ENCODE results near the gene LSM6.

Gene LSM6

DNA sequence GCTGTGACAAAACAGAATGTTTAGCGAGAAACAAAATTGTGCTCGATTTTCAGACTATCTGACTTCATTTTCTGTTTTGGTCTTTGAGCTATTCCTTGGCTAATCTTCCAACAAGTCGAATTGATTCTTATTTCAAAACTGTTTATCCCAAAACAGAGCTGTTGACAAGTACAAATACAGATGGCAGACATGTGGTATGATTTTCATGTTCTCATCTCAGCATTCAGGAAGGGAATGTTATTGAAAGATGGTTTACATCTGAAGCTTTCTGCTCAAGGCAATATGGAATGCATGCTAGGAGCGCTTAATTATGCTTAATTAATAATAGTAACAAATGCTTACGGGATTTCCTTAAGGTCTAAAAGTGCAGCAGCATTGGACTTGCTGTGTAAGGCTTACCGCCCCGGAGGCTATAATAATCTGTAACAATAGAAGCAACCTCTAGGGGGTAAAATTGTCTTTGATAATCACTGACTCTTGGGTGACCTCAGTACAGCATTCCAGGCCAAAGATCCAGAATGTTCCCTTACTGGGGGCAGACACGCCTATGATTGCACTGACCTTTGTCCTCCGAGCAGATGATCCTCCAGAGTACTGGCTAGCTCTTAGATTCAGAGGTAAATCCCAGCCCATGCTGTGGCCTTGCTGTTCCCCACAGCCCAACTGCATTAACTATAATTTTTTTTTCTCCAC lies 16.4 kb downstream of the LSM6 start:
- peak; percentile 62 for ATAC-seq
- TF ChIP-seq, protein P1, sequence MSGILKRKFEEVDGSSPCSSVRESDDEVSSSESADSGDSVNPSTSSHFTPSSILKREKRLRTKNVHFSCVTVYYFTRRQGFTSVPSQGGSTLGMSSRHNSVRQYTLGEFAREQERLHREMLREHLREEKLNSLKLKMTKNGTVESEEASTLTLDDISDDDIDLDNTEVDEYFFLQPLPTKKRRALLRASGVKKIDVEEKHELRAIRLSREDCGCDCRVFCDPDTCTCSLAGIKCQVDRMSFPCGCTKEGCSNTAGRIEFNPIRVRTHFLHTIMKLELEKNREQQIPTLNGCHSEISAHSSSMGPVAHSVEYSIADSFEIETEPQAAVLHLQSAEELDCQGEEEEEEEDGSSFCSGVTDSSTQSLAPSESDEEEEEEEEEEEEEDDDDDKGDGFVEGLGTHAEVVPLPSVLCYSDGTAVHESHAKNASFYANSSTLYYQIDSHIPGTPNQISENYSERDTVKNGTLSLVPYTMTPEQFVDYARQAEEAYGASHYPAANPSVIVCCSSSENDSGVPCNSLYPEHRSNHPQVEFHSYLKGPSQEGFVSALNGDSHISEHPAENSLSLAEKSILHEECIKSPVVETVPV (CRISPR knock-in tag; IDR thresholded peaks at IDR 0.05): no peak
- TF ChIP-seq ZC3H10 (CRISPR knock-in tag; IDR thresholded peaks at IDR 0.05) (no peak), CSDC2 (CRISPR knock-in tag; IDR thresholded peaks at IDR 0.05) (no peak), BACH2 (CRISPR knock-in tag; IDR thresholded peaks at IDR 0.05; ENCODE audit: borderline replicate concordance) (no peak), ZNF8 (CRISPR knock-in tag; IDR thresholded peaks at IDR 0.05) (no peak), GLIS3 (CRISPR knock-in tag; IDR thresholded peaks at IDR 0.05) (no peak), SNAI2 (CRISPR knock-in tag; IDR thresholded peaks at IDR 0.05) (no peak), ESRRG (CRISPR knock-in tag; IDR thresholded peaks at IDR 0.05) (no peak), OSR1 (CRISPR knock-in tag; IDR thresholded peaks at IDR 0.05) (no peak), ZNF565 (CRISPR knock-in tag; conservative IDR thresholded peaks at IDR 0.05; ENCODE audit: low read depth) (no peak), ARNTL (CRISPR knock-in tag; IDR thresholded peaks at IDR 0.05; ENCODE audit: borderline replicate concordance, low read depth) (no peak), ZNF70 (CRISPR knock-in tag; IDR thresholded peaks at IDR 0.05) (no peak), ISL1 (CRISPR knock-in tag; IDR thresholded peaks at IDR 0.05) (no peak), TCF4 (CRISPR knock-in tag; IDR thresholded peaks at IDR 0.05; ENCODE audit: borderline replicate concordance) (no peak)
- TF ChIP-seq, protein P2, sequence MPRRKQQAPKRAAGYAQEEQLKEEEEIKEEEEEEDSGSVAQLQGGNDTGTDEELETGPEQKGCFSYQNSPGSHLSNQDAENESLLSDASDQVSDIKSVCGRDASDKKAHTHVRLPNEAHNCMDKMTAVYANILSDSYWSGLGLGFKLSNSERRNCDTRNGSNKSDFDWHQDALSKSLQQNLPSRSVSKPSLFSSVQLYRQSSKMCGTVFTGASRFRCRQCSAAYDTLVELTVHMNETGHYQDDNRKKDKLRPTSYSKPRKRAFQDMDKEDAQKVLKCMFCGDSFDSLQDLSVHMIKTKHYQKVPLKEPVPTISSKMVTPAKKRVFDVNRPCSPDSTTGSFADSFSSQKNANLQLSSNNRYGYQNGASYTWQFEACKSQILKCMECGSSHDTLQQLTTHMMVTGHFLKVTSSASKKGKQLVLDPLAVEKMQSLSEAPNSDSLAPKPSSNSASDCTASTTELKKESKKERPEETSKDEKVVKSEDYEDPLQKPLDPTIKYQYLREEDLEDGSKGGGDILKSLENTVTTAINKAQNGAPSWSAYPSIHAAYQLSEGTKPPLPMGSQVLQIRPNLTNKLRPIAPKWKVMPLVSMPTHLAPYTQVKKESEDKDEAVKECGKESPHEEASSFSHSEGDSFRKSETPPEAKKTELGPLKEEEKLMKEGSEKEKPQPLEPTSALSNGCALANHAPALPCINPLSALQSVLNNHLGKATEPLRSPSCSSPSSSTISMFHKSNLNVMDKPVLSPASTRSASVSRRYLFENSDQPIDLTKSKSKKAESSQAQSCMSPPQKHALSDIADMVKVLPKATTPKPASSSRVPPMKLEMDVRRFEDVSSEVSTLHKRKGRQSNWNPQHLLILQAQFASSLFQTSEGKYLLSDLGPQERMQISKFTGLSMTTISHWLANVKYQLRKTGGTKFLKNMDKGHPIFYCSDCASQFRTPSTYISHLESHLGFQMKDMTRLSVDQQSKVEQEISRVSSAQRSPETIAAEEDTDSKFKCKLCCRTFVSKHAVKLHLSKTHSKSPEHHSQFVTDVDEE (CRISPR knock-in tag; IDR thresholded peaks at IDR 0.05): no peak
- TF ChIP-seq, protein P3, sequence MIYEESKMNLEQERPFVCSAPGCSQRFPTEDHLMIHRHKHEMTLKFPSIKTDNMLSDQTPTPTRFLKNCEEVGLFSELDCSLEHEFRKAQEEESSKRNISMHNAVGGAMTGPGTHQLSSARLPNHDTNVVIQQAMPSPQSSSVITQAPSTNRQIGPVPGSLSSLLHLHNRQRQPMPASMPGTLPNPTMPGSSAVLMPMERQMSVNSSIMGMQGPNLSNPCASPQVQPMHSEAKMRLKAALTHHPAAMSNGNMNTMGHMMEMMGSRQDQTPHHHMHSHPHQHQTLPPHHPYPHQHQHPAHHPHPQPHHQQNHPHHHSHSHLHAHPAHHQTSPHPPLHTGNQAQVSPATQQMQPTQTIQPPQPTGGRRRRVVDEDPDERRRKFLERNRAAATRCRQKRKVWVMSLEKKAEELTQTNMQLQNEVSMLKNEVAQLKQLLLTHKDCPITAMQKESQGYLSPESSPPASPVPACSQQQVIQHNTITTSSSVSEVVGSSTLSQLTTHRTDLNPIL (CRISPR knock-in tag; IDR thresholded peaks at IDR 0.05; ENCODE audit: low read depth): no peak

DNA sequence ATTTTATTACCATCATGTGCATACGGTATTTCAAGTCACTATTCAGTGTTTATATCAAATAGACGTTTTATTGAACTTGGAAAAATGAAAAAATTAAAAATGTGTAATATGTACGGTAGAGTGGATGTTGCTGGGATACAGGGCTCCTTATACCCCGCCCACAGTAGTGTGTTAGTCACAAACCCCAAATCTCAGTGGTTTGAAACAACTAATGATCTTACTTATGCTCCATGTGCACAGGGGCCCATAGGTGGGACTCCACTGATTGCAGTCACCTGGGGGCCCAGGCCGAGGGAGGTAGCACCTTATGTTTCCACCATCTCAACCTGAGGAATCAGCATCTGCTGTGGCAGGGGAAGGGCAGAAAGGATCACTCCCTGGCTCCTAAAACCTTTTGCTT lies 18.1 kb downstream of the LSM6 start:
- TF ChIP-seq ZNF565 (CRISPR knock-in tag; conservative IDR thresholded peaks at IDR 0.05; ENCODE audit: low read depth) (no peak), OSR1 (CRISPR knock-in tag; IDR thresholded peaks at IDR 0.05) (no peak), ZC3H10 (CRISPR knock-in tag; IDR thresholded peaks at IDR 0.05) (no peak), ISL1 (CRISPR knock-in tag; IDR thresholded peaks at IDR 0.05) (no peak), TCF4 (CRISPR knock-in tag; IDR thresholded peaks at IDR 0.05; ENCODE audit: borderline replicate concordance) (no peak), ZFP30 (CRISPR knock-in tag; IDR thresholded peaks at IDR 0.05) (no peak), ESRRG (CRISPR knock-in tag; IDR thresholded peaks at IDR 0.05) (no peak), BACH2 (CRISPR knock-in tag; IDR thresholded peaks at IDR 0.05; ENCODE audit: borderline replicate concordance) (no peak), RARB (CRISPR knock-in tag; IDR thresholded peaks at IDR 0.05) (no peak), TOX (CRISPR knock-in tag; IDR thresholded peaks at IDR 0.05; ENCODE audit: borderline replicate concordance) (no peak), SNAI2 (CRISPR knock-in tag; IDR thresholded peaks at IDR 0.05) (no peak), CSDC2 (CRISPR knock-in tag; IDR thresholded peaks at IDR 0.05) (no peak), ARNTL (CRISPR knock-in tag; IDR thresholded peaks at IDR 0.05; ENCODE audit: borderline replicate concordance, low read depth) (no peak), ZFP3 (CRISPR knock-in tag; IDR thresholded peaks at IDR 0.05) (no peak)
- TF ChIP-seq, protein P3 (CRISPR knock-in tag; IDR thresholded peaks at IDR 0.05; ENCODE audit: low read depth): no peak
- TF ChIP-seq, protein P4, sequence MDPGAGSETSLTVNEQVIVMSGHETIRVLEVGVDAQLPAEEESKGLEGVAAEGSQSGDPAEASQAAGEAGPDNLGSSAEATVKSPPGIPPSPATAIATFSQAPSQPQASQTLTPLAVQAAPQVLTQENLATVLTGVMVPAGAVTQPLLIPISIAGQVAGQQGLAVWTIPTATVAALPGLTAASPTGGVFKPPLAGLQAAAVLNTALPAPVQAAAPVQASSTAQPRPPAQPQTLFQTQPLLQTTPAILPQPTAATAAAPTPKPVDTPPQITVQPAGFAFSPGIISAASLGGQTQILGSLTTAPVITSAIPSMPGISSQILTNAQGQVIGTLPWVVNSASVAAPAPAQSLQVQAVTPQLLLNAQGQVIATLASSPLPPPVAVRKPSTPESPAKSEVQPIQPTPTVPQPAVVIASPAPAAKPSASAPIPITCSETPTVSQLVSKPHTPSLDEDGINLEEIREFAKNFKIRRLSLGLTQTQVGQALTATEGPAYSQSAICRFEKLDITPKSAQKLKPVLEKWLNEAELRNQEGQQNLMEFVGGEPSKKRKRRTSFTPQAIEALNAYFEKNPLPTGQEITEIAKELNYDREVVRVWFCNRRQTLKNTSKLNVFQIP (CRISPR knock-in tag; IDR thresholded peaks at IDR 0.05; ENCODE audit: borderline replicate concordance, low read depth): no peak
- TF ChIP-seq, protein P5, sequence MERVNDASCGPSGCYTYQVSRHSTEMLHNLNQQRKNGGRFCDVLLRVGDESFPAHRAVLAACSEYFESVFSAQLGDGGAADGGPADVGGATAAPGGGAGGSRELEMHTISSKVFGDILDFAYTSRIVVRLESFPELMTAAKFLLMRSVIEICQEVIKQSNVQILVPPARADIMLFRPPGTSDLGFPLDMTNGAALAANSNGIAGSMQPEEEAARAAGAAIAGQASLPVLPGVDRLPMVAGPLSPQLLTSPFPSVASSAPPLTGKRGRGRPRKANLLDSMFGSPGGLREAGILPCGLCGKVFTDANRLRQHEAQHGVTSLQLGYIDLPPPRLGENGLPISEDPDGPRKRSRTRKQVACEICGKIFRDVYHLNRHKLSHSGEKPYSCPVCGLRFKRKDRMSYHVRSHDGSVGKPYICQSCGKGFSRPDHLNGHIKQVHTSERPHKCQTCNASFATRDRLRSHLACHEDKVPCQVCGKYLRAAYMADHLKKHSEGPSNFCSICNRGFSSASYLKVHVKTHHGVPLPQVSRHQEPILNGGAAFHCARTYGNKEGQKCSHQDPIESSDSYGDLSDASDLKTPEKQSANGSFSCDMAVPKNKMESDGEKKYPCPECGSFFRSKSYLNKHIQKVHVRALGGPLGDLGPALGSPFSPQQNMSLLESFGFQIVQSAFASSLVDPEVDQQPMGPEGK (CRISPR knock-in tag; IDR thresholded peaks at IDR 0.05; ENCODE audit: borderline replicate concordance): no peak
- TF ChIP-seq, protein P2 (CRISPR knock-in tag; IDR thresholded peaks at IDR 0.05): no peak
- ATAC-seq: no peak
